KMS-11 (cell line): Measurements from ENCODE around the gene FOXF1.

Experiments used
- H2AFZ ChIP-seq: fragments of 200-600 bp; sonication (generic); 2 replicates; pipeline ENCODE4 v1.6.1; 2016; ENCODE audit warnings: antibody characterized with exemption, mixed run types, low read depth
- H3K27ac ChIP-seq: fragments of 200-600 bp; sonication (generic); 2 replicates; pipeline ENCODE4 v1.6.1; 2016; ENCODE audit warnings: mild to moderate bottlenecking, mixed run types
- H3K27me3 ChIP-seq: fragments of 200-600 bp; sonication (generic); 2 replicates; pipeline ENCODE4 v1.6.1; 2017; ENCODE audit warnings: mild to moderate bottlenecking, low read depth, mixed run types, moderate library complexity; ENCODE audit not compliant: insufficient read depth
- H3K36me3 ChIP-seq: fragments of 200-600 bp; sonication (generic); 2 replicates; pipeline ENCODE4 v1.6.1; 2017; ENCODE audit warnings: mild to moderate bottlenecking, mixed run types; ENCODE audit not compliant: insufficient read depth
- H3K4me1 ChIP-seq: fragments of 200-600 bp; sonication (generic); 2 replicates; pipeline ENCODE4 v1.6.1; 2016; ENCODE audit warnings: mild to moderate bottlenecking, low read depth, mixed run types; ENCODE audit not compliant: poor library complexity, severe bottlenecking
- H3K4me2 ChIP-seq: fragments of 200-600 bp; sonication (generic); 2 replicates; pipeline ENCODE4 v1.7.0; 2016; ENCODE audit warnings: mild to moderate bottlenecking, mixed run types
- H3K4me3 ChIP-seq: fragments of 200-600 bp; sonication (generic); IDR thresholded peaks from 2 replicates; pipeline ENCODE4 v1.6.1; 2017; ENCODE audit warnings: low read depth, low read length, mixed read lengths; ENCODE audit not compliant: insufficient read depth
- H3K79me2 ChIP-seq: fragments of 200-600 bp; sonication (generic); 2 replicates; pipeline ENCODE4 v1.6.1; 2016; ENCODE audit warnings: low read depth, mixed run types; ENCODE audit not compliant: insufficient read depth
- H3K9ac ChIP-seq: fragments of 200-600 bp; sonication (generic); 2 replicates; pipeline ENCODE4 v1.6.1; 2016; ENCODE audit warnings: mild to moderate bottlenecking, mixed run types
- H4K20me1 ChIP-seq: fragments of 200-600 bp; sonication (generic); 2 replicates; pipeline ENCODE4 v1.6.1; 2016; ENCODE audit warnings: mild to moderate bottlenecking, mixed run types; ENCODE audit not compliant: insufficient read depth
- CTCF ChIP-seq: fragments of 200-600 bp; sonication (generic); conservative IDR thresholded peaks from 2 replicates; pipeline ENCODE4 v1.6.1; 2017; ENCODE audit warnings: low read depth, mild to moderate bottlenecking, antibody characterized with exemption, low read length, moderate library complexity, mixed read lengths

FOXF1 gene

GRCh38 chr16:86511317-86512161 lies 1.2 kb downstream of the FOXF1 start:
- Histone ChIP-seq H3K4me3 (no peak overlapping the region), H3K79me2 (no peaks in the 10 kb centered on the region), H4K20me1 (no peaks in the 10 kb centered on the region), H3K36me3 (no peaks in the 10 kb centered on the region), H3K4me1 (no peaks in the 10 kb centered on the region), H3K27ac (no peak overlapping the region), H3K9ac (no peak overlapping the region), H2AFZ (no peak overlapping the region), H3K4me2 (no peak overlapping the region), H3K27me3 (peaks cover 55% of the 10 kb centered on the region; the same call in 1 of the 2 replicates)
- no peak for TF ChIP-seq CTCF

GRCh38 chr16:86512301-86512859 lies 2.1 kb downstream of the FOXF1 start:
- Histone ChIP-seq H3K4me1 (no peaks in the 10 kb centered on the region), H3K36me3 (no peaks in the 10 kb centered on the region), H3K9ac (no peak overlapping the region), H3K4me2 (no peak overlapping the region), H3K4me3 (no peak overlapping the region), H3K79me2 (no peaks in the 10 kb centered on the region), H3K27ac (no peak overlapping the region), H3K27me3 (peaks cover 51% of the 10 kb centered on the region; the same call in 1 of the 2 replicates), H2AFZ (no peak overlapping the region), H4K20me1 (no peaks in the 10 kb centered on the region)
- no peak for TF ChIP-seq CTCF

GRCh38 chr16:86512860-86513470 lies 2.6 kb downstream of the FOXF1 start:
- TF ChIP-seq CTCF, result no peak
- Histone ChIP-seq H4K20me1 (no peaks in the 10 kb centered on the region), H3K27me3 (peaks cover 53% of the 10 kb centered on the region; the same call in 1 of the 2 replicates), H3K27ac (no peak overlapping the region), H2AFZ (no peak overlapping the region), H3K4me1 (no peaks in the 10 kb centered on the region), H3K4me2 (no peak overlapping the region), H3K79me2 (no peaks in the 10 kb centered on the region), H3K9ac (no peak overlapping the region), H3K36me3 (no peaks in the 10 kb centered on the region), H3K4me3 (no peak overlapping the region)

GRCh38 chr16:86513471-86514277 lies 3.3 kb downstream of the FOXF1 start:
- no peaks in the 10 kb centered on the region for H4K20me1 ChIP-seq
- TF ChIP-seq CTCF, result no peak
- no peaks in the 10 kb centered on the region for H3K79me2 ChIP-seq
- no peak overlapping the region for H3K4me2 ChIP-seq
- H2AFZ ChIP-seq, result no peak overlapping the region
- H3K27me3 ChIP-seq, result peaks cover 58% of the 10 kb centered on the region; the same call in 1 of the 2 replicates
- no peak overlapping the region for H3K4me3 ChIP-seq
- H3K4me1 ChIP-seq, result no peaks in the 10 kb centered on the region
- no peak overlapping the region for H3K9ac ChIP-seq
- no peaks in the 10 kb centered on the region for H3K36me3 ChIP-seq
- no peak overlapping the region for H3K27ac ChIP-seq
